Neutrophil (primary cell): ENCODE data around the gene EPHA6.

ENCODE experiments used
- H3K27ac ChIP-seq: fragments of 200-600 bp; sonication (generic); 2 replicates; pipeline ENCODE4 v1.5.1; 2016; ENCODE audit warnings: mild to moderate bottlenecking, moderate library complexity
- H3K27me3 ChIP-seq: fragments of 200-600 bp; sonication (generic); 2 replicates; pipeline ENCODE4 v1.6.0; 2016; ENCODE audit warnings: mild to moderate bottlenecking
- H3K36me3 ChIP-seq: fragments of 200-600 bp; sonication (generic); 2 replicates; pipeline ENCODE4 v1.5.1; 2017
- H3K4me1 ChIP-seq, 2 experiments: fragments of 200-600 bp in 1 of 2; sonication (generic) in 1 of 2; 1 replicate in 1 of 2; 2 replicates in 1 of 2; pipeline versions ENCODE4 v1.5.1 to v1.6.1; 2013 to 2016; ENCODE audit warnings: low read depth in 1 of 2, low read length in 1 of 2, mild to moderate bottlenecking in 1 of 2, moderate library complexity in 1 of 2; ENCODE audit not compliant: control insufficient read depth in 1 of 2, insufficient read depth in 1 of 2
- H3K4me3 ChIP-seq, 2 experiments: fragments of 200-600 bp in 1 of 2; sonication (generic) in 1 of 2; 1 replicate in 1 of 2; 2 replicates in 1 of 2; pipeline ENCODE4 v1.5.1; 2013 to 2016; ENCODE audit warnings: low read depth in 1 of 2, low read length in 1 of 2, mild to moderate bottlenecking in 1 of 2, moderate library complexity in 1 of 2
- H3K9me3 ChIP-seq: fragments of 200-600 bp; sonication (generic); 2 replicates; pipeline ENCODE4 v1.5.1; 2016
- TF ChIP-seq, protein P1 (sequence below): fragments of 200-600 bp; sonication (generic); IDR thresholded peaks from 2 replicates; pipeline ENCODE4 v1.5.1; 2016; ENCODE audit warnings: antibody characterized with exemption

Gene EPHA6

DNA sequence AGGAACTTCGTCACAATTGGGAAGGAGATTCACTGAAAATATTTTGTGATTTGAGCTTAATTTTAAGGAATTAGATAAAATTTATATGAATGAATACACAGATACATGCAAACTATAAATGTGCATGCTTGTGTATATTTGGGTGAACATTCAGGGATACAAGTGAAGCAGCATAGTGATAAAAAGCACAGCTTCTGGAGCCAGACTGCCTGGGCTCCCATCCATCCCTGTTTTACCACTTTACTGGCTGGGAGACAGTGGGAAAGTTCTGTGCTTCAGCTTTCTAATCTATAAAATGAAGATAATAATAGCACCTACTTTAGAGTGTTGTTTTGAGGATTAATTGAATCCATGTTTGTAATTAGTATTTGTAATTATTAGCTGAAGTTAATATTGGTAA, 8.1 kb upstream of the EPHA6 start:
- Histone ChIP-seq H3K9me3 (no peaks in the 10 kb centered on the region), H3K36me3 (no peaks in the 10 kb centered on the region), H3K27me3 (peaks cover 23% of the 10 kb centered on the region), H3K27ac (no peak overlapping the region), H3K4me3 (no peak overlapping the region), H3K4me1 (no peaks in the 10 kb centered on the region)
- TF ChIP-seq, protein P1, sequence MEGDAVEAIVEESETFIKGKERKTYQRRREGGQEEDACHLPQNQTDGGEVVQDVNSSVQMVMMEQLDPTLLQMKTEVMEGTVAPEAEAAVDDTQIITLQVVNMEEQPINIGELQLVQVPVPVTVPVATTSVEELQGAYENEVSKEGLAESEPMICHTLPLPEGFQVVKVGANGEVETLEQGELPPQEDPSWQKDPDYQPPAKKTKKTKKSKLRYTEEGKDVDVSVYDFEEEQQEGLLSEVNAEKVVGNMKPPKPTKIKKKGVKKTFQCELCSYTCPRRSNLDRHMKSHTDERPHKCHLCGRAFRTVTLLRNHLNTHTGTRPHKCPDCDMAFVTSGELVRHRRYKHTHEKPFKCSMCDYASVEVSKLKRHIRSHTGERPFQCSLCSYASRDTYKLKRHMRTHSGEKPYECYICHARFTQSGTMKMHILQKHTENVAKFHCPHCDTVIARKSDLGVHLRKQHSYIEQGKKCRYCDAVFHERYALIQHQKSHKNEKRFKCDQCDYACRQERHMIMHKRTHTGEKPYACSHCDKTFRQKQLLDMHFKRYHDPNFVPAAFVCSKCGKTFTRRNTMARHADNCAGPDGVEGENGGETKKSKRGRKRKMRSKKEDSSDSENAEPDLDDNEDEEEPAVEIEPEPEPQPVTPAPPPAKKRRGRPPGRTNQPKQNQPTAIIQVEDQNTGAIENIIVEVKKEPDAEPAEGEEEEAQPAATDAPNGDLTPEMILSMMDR, result no peak

- H3K4me3 ChIP-seq, result no peak overlapping the region
- H3K27ac ChIP-seq, result no peak overlapping the region
- H3K4me1 ChIP-seq, result no peaks in the 10 kb centered on the region
- no peaks in the 10 kb centered on the region for H3K9me3 ChIP-seq
- no peaks in the 10 kb centered on the region for H3K36me3 ChIP-seq
- TF ChIP-seq, protein P1, result no peak
- peaks cover 90% of the 10 kb centered on the region for H3K27me3 ChIP-seq
Observed at GRCh38 chr3:96813134-96813819, 1.1 kb upstream of the EPHA6 start.

GRCh38 chr3:96814651-96815567, 515 bp downstream of the EPHA6 start:
- Histone ChIP-seq H3K9me3 (no peaks in the 10 kb centered on the region), H3K4me3 (no peak overlapping the region), H3K27me3 (peaks cover 83% of the 10 kb centered on the region), H3K4me1 (no peaks in the 10 kb centered on the region), H3K36me3 (no peaks in the 10 kb centered on the region), H3K27ac (no peak overlapping the region)
- TF ChIP-seq, protein P1, result no peak

GRCh38 chr3:96831175-96831574, 16.8 kb downstream of the EPHA6 start:
- H3K27me3 ChIP-seq, result no peaks in the 10 kb centered on the region
- no peaks in the 10 kb centered on the region for H3K9me3 ChIP-seq
- no peaks in the 10 kb centered on the region for H3K36me3 ChIP-seq
- H3K4me3 ChIP-seq, result no peak overlapping the region
- TF ChIP-seq, protein P1, result no peak
- H3K27ac ChIP-seq, result no peak overlapping the region
- no peaks in the 10 kb centered on the region for H3K4me1 ChIP-seq

- TF ChIP-seq, protein P1, result no peak
- Histone ChIP-seq H3K4me1 (no peaks in the 10 kb centered on the region), H3K27me3 (no peaks in the 10 kb centered on the region), H3K36me3 (no peaks in the 10 kb centered on the region), H3K27ac (no peak overlapping the region), H3K4me3 (no peak overlapping the region), H3K9me3 (no peaks in the 10 kb centered on the region)
Observed at GRCh38 chr3:96833301-96833700, 18.9 kb downstream of the EPHA6 start.
